Left ventricle myocardium inferior (tissue), 1 donor: ENCODE data around the gene DPP9. TPM values are rescaled to one million over a fixed set of nuclear protein-coding genes. Genes with fewer than 3 reads are reported as not detected.

ENCODE experiments used
- DNase-seq: peaks from one replicate; pipeline ENCODE4 v3.0.0-alpha.2; 2020
- H3K27ac ChIP-seq: fragments of 200-600 bp; replicated peaks from 2 replicates; pipeline ENCODE4 v1.8.0; 2021
- H3K27me3 ChIP-seq: fragments of 200-600 bp; 2 replicates; pipeline ENCODE4 v1.8.0; 2021; ENCODE audit warnings: low read depth
- H3K36me3 ChIP-seq: fragments of 200-600 bp; 2 replicates; pipeline ENCODE4 v1.8.0; 2021
- H3K4me1 ChIP-seq: fragments of 200-600 bp; 2 replicates; pipeline ENCODE4 v1.8.0; 2021
- H3K4me3 ChIP-seq: fragments of 200-600 bp; 2 replicates; pipeline ENCODE4 v1.8.0; 2021; ENCODE audit warnings: mild to moderate bottlenecking, moderate library complexity
- H3K9me3 ChIP-seq: fragments of 200-600 bp; replicated peaks from 2 replicates; pipeline ENCODE4 v1.8.0; 2021
- CTCF ChIP-seq: fragments of 200-600 bp; IDR thresholded peaks from 2 replicates; pipeline ENCODE4 v1.8.0; 2021; ENCODE audit warnings: antibody characterized with exemption, mild to moderate bottlenecking, borderline replicate concordance
- intact Hi-C: fragments of 100-400 bp; cut with micrococcal nuclease; formaldehyde crosslinking; loops from one replicate; pipeline ENCODE4 v1.11.0; 2022
- total RNA-seq: library from RNA; stranded (reverse); fragmentation: NEBNext Ultra II Directional; extraction: Animal tissue kit (Norgen Biotek cat#: 25700); gene quantifications from one replicate; pipeline ENCODE4 v1.2.1, GENCODE V29; 2021
- donor health status: DM: no; HTN: yes; CAD: no; lungs with severe emphysema.

The DPP9 gene
- total RNA-seq, 1 donor from 2014 or later, result 52.5 TPM

- intact Hi-C loops, result no loop called here
- peaks cover 5% of the 10 kb centered on the region for H3K9me3 ChIP-seq
- TF ChIP-seq CTCF, result no peak
These were observed 31.8 kb upstream of the DPP9 start for GRCh38 chr19:4755459-4755858.

GRCh38 chr19:4754248-4754647, 30.6 kb upstream of the DPP9 start:
- Histone ChIP-seq H3K36me3 (no peaks in the 10 kb centered on the region), H3K4me1 (no peaks in the 10 kb centered on the region), H3K9me3 (peaks cover 5% of the 10 kb centered on the region), H3K27me3 (no peaks in the 10 kb centered on the region), H3K27ac (no peak overlapping the region), H3K4me3 (no peak overlapping the region)
- TF ChIP-seq CTCF, result no peak
- intact Hi-C loops, result no loop called here
- DNase-seq, result no peak

More at GRCh38 chr19:4755459-4755858, 31.8 kb upstream of the DPP9 start:
- Histone ChIP-seq H3K27me3 (no peaks in the 10 kb centered on the region), H3K36me3 (no peaks in the 10 kb centered on the region), H3K4me3 (no peak overlapping the region), H3K27ac (no peak overlapping the region), H3K4me1 (peaks cover 12% of the 10 kb centered on the region)
- DNase-seq, result no peak

GRCh38 chr19:4749870-4750590, 26.4 kb upstream of the DPP9 start:
- no peak for TF ChIP-seq CTCF
- Histone ChIP-seq H3K4me1 (peaks cover 16% of the 10 kb centered on the region), H3K27ac (no peak overlapping the region), H3K27me3 (no peaks in the 10 kb centered on the region), H3K4me3 (no peak overlapping the region), H3K9me3 (peaks cover 6% of the 10 kb centered on the region), H3K36me3 (no peaks in the 10 kb centered on the region)
- DNase-seq, result no peak
- intact Hi-C loops, result no loop called here

- Histone ChIP-seq H3K9me3 (peaks cover 6% of the 10 kb centered on the region), H3K4me1 (peaks cover 25% of the 10 kb centered on the region), H3K27me3 (no peaks in the 10 kb centered on the region), H3K4me3 (no peak overlapping the region), H3K36me3 (no peaks in the 10 kb centered on the region), H3K27ac (no peak overlapping the region)
- intact Hi-C loops, result no loop called here
- no peak for DNase-seq
- no peak for TF ChIP-seq CTCF
These were observed 24.9 kb upstream of the DPP9 start for GRCh38 chr19:4748589-4748988.

GRCh38 chr19:4748185-4748584, 24.5 kb upstream of the DPP9 start:
- DNase-seq, result no peak
- no peak for TF ChIP-seq CTCF

More at GRCh38 chr19:4748185-4748584, 24.5 kb upstream of the DPP9 start:
- Histone ChIP-seq H3K4me3 (no peak overlapping the region), H3K9me3 (peaks cover 6% of the 10 kb centered on the region), H3K27me3 (no peaks in the 10 kb centered on the region), H3K4me1 (peaks cover 25% of the 10 kb centered on the region), H3K36me3 (no peaks in the 10 kb centered on the region), H3K27ac (no peak overlapping the region)
- intact Hi-C loops, result no loop called here
